ENCODE data around the gene ANKS1A.

- TF ChIP-seq CTCF (IDR thresholded peaks at IDR 0.05) (no peak), POLR2A (IDR thresholded peaks at IDR 0.05) (no peak)
Measured at GRCh38 chr6:34976239-34976638, 87.2 kb downstream of the ANKS1A start.
